SHP77 treated with DMSO at 0.1 percent for 48 hours (cell line): ENCODE measurements around the gene THSD4.
"Not testable (repeated sequence)": the region's sequence is repeated elsewhere in the genome, so short reads cannot be mapped to it uniquely, and the experiment has no call there.

ENCODE experiments used
- DNase-seq: peaks from one replicate; lab custom pipeline; 2025; lab: John Stamatoyannopoulos, UW

The THSD4 gene

GRCh38 chr15:71718116-71718910 is 603.0 kb downstream of the THSD4 start:
- DNase-seq, result no peak

- DNase-seq, result no peak
These were observed 608.1 kb downstream of the THSD4 start for GRCh38 chr15:71723344-71723743.

- DNase-seq, result not testable (repeated sequence)
These were observed 610.1 kb downstream of the THSD4 start for GRCh38 chr15:71725207-71725955.

GRCh38 chr15:71728881-71729280 is 613.6 kb downstream of the THSD4 start:
- no peak for DNase-seq

GRCh38 chr15:71729319-71729718 is 614.0 kb downstream of the THSD4 start:
- no peak for DNase-seq

- peak; percentile 23 for DNase-seq
These were observed 615.2 kb downstream of the THSD4 start for GRCh38 chr15:71730277-71731144.

GRCh38 chr15:71732636-71733035 is 617.4 kb downstream of the THSD4 start:
- DNase-seq, result no peak

- DNase-seq, result no peak
These were observed 617.9 kb downstream of the THSD4 start for GRCh38 chr15:71733122-71733521.

GRCh38 chr15:71734709-71735384 is 619.6 kb downstream of the THSD4 start:
- DNase-seq, result no peak

GRCh38 chr15:71735385-71735757 is 620.1 kb downstream of the THSD4 start:
- DNase-seq, result no peak

- no peak for DNase-seq
These were observed 621.1 kb downstream of the THSD4 start for GRCh38 chr15:71736286-71736947.

GRCh38 chr15:71737761-71738160 is 622.5 kb downstream of the THSD4 start:
- DNase-seq, result no peak

- no peak for DNase-seq
These were observed 624.1 kb downstream of the THSD4 start for GRCh38 chr15:71739355-71739754.

- no peak for DNase-seq
These were observed 627.7 kb downstream of the THSD4 start for GRCh38 chr15:71742964-71743363.

GRCh38 chr15:71743861-71744382 is 628.7 kb downstream of the THSD4 start:
- no peak for DNase-seq

- DNase-seq, result no peak
These were observed 631.4 kb downstream of the THSD4 start for GRCh38 chr15:71746719-71747118.

- DNase-seq, result no peak
These were observed 632.1 kb downstream of the THSD4 start for GRCh38 chr15:71747128-71748083.

GRCh38 chr15:71748293-71748718 is 633.0 kb downstream of the THSD4 start:
- no peak for DNase-seq

- no peak for DNase-seq
These were observed 634.2 kb downstream of the THSD4 start for GRCh38 chr15:71749500-71749899.

- no peak for DNase-seq
These were observed 636.9 kb downstream of the THSD4 start for GRCh38 chr15:71752128-71752527.
